PFSK-1 (cell line): ENCODE measurements around the gene ADD2.

ENCODE experiments used
- FOXP2 ChIP-seq: optimal IDR thresholded peaks from 2 replicates; pipeline ENCODE3; 2011; ENCODE audit warnings: borderline replicate concordance, control low read depth, inconsistent platforms; ENCODE audit not compliant: insufficient read depth; ENCODE audit errors: extremely low read length, extremely low read depth
- POLR2AphosphoS5 ChIP-seq: IDR thresholded peaks from 2 replicates; pipeline ENCODE4 v1.6.1; 2012; ENCODE audit warnings: low read depth, mild to moderate bottlenecking, control low read depth, low read length, moderate library complexity
- SIN3A ChIP-seq: IDR thresholded peaks from 2 replicates; pipeline ENCODE4 v1.6.1; 2012; ENCODE audit warnings: mild to moderate bottlenecking, low read length, moderate library complexity, borderline replicate concordance; ENCODE audit not compliant: insufficient read depth
- TAF1 ChIP-seq: IDR thresholded peaks from 2 replicates; pipeline ENCODE4 v1.6.1; 2012; ENCODE audit warnings: low read length, control low read depth, borderline replicate concordance; ENCODE audit not compliant: insufficient read depth
- TF ChIP-seq, protein P1 (sequence below), 2 experiments: IDR thresholded peaks; 2 replicates each; pipeline versions ENCODE4 v1.6.1 to v1.8.0; 2011 to 2012; ENCODE audit warnings: low read depth in 2 of 2, low read length in 2 of 2, control low read depth in 1 of 2, inconsistent platforms in 1 of 2, mild to moderate bottlenecking in 1 of 2, moderate library complexity in 1 of 2; ENCODE audit not compliant: insufficient read depth in 1 of 2

Gene ADD2

DNA sequence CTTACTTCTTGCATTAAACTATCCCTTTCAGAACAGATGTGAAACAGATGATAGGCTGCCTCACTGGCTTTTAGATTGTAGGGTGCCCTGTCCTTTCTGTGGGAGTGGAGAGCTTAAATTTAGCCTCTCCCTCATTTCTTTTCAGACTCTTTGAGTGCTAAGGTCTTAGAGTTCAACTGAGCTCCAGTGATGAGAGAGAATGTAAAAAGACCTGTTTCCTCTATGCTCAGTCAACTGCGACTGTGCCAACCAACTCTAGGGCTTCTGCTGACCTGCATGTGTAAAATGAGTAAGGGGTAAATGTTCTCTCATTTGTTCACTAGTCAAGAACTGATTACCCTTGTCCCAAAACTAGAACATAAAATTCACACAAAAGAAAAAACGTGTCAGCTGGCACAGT is 109.5 kb downstream of the ADD2 start:
- TF ChIP-seq FOXP2 (no peak), TAF1 (no peak), POLR2AphosphoS5 (no peak), SIN3A (no peak)
- TF ChIP-seq, protein P1, sequence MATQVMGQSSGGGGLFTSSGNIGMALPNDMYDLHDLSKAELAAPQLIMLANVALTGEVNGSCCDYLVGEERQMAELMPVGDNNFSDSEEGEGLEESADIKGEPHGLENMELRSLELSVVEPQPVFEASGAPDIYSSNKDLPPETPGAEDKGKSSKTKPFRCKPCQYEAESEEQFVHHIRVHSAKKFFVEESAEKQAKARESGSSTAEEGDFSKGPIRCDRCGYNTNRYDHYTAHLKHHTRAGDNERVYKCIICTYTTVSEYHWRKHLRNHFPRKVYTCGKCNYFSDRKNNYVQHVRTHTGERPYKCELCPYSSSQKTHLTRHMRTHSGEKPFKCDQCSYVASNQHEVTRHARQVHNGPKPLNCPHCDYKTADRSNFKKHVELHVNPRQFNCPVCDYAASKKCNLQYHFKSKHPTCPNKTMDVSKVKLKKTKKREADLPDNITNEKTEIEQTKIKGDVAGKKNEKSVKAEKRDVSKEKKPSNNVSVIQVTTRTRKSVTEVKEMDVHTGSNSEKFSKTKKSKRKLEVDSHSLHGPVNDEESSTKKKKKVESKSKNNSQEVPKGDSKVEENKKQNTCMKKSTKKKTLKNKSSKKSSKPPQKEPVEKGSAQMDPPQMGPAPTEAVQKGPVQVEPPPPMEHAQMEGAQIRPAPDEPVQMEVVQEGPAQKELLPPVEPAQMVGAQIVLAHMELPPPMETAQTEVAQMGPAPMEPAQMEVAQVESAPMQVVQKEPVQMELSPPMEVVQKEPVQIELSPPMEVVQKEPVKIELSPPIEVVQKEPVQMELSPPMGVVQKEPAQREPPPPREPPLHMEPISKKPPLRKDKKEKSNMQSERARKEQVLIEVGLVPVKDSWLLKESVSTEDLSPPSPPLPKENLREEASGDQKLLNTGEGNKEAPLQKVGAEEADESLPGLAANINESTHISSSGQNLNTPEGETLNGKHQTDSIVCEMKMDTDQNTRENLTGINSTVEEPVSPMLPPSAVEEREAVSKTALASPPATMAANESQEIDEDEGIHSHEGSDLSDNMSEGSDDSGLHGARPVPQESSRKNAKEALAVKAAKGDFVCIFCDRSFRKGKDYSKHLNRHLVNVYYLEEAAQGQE (IDR thresholded peaks at IDR 0.05; ENCODE audit: insufficient read depth in 1 of 2, low read depth in 2 of 2, low read length in 2 of 2): no peak

GRCh38 chr2:70657246-70657645 is 110.8 kb downstream of the ADD2 start:
- TF ChIP-seq TAF1 (no peak), POLR2AphosphoS5 (no peak), SIN3A (no peak)
- TF ChIP-seq, protein P1 (IDR thresholded peaks at IDR 0.05; ENCODE audit: insufficient read depth in 1 of 2, low read depth in 2 of 2, low read length in 2 of 2): no peak

DNA sequence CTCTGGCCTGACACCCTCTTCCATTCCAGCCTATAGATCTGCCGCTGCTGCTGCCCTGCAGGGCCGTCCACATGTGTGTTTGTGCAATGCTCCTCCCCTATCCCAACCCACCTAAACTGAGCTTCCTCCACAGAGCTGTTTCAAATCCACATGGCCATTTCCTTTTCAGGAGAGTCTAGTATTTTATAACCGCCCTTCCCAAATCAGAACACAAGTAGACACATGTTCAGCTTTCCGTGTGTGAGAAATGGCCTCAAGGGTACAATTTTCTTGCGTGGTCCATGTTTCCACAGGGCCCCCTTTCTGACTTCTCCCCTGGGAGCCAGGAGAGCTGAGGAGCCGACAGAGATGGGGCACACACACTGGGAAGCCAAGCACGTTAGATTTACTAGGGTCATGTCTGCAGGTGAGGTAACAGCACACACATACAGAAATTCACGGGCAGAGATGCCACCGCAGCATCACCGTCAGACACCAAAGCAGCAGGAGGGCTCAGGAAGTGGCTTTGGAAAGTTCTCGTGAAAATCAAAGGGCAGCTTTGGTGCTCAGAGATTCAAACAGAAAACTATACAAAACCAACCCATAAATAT is 111.5 kb downstream of the ADD2 start:
- TF ChIP-seq POLR2AphosphoS5 (no peak), TAF1 (no peak), FOXP2 (no peak)
- TF ChIP-seq, protein P1 (IDR thresholded peaks at IDR 0.05; ENCODE audit: insufficient read depth in 1 of 2, low read depth in 2 of 2, low read length in 2 of 2): no peak

GRCh38 chr2:70655786-70656185 is 112.2 kb downstream of the ADD2 start:
- TF ChIP-seq SIN3A: no peak
- TF ChIP-seq POLR2AphosphoS5: no peak
- no peak for TF ChIP-seq FOXP2
- TF ChIP-seq TAF1: no peak
- TF ChIP-seq, protein P1 (IDR thresholded peaks at IDR 0.05; ENCODE audit: insufficient read depth in 1 of 2, low read depth in 2 of 2, low read length in 2 of 2): no peak

GRCh38 chr2:70651727-70652126 is 116.3 kb downstream of the ADD2 start:
- TF ChIP-seq POLR2AphosphoS5 (no peak), TAF1 (no peak), SIN3A (no peak), FOXP2 (no peak)
- TF ChIP-seq, protein P1 (IDR thresholded peaks at IDR 0.05; ENCODE audit: insufficient read depth in 1 of 2, low read depth in 2 of 2, low read length in 2 of 2): no peak
